Measurements from ENCODE around the gene TRIM4.

Gene TRIM4

GRCh38 chr7:99860281-99861127 lies 58.8 kb downstream of the TRIM4 start:
- TF ChIP-seq CTCF (IDR thresholded peaks at IDR 0.05; ENCODE audit: low read depth, low read length, missing control alignments), result no peak
- no peak for DNase-seq (ENCODE audit: low read depth)
- no peak overlapping the region for H3K4me3 ChIP-seq (ENCODE audit: low read depth, low read length)

GRCh38 chr7:99855236-99855635 lies 64.1 kb downstream of the TRIM4 start:
- no peak for TF ChIP-seq CTCF (IDR thresholded peaks at IDR 0.05; ENCODE audit: low read depth, low read length, missing control alignments)
- no peak overlapping the region for H3K4me3 ChIP-seq (ENCODE audit: low read depth, low read length)
- DNase-seq (ENCODE audit: low read depth), result no peak

GRCh38 chr7:99848420-99849216 lies 70.7 kb downstream of the TRIM4 start:
- DNase-seq (ENCODE audit: low read depth), result no peak
- no peak for TF ChIP-seq CTCF (IDR thresholded peaks at IDR 0.05; ENCODE audit: low read depth, low read length, missing control alignments)
- H3K4me3 ChIP-seq (ENCODE audit: low read depth, low read length), result no peak overlapping the region

DNA sequence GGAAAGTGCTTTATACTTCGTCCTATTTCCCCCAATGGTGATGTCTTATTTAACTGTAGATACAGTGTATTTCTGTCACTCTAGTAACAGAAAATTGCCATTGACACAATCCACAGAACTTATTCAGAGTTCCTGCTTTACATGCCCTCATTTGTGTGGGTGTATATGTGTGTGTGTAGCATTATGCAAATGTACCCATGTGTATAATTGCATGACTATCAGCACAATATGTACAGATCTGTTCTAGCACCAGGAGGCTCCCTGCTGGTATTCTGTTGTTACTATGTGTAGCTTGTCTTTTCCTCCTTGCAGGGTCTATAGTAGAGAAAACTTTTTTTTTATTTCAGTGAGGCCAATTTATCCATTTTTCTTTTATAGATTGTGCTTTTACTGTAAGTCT lies 75.0 kb downstream of the TRIM4 start:
- DNase-seq (ENCODE audit: low read depth), result no peak
- TF ChIP-seq CTCF (IDR thresholded peaks at IDR 0.05; ENCODE audit: low read depth, low read length, missing control alignments), result no peak
- H3K4me3 ChIP-seq (ENCODE audit: low read depth, low read length), result no peak overlapping the region

DNA sequence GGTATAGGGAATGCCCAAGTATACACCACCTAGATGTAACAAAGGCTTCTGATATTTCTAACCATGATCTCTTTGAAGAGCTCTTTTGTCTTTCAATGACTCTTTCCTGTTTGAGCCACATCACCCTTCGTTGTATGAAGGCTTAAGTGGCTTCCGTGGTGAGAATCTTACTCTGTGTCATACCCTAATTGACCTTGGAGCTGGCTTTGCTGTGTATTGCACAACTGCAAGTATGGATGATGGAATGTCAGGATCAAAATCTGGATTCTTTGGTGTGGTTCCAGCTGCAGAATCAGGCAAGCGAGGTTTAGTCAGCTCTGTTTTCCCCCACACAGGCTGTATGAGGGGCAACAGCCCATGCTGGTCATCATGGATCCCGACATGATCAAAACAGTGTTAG lies 75.5 kb downstream of the TRIM4 start:
- H3K4me3 ChIP-seq (ENCODE audit: low read depth, low read length), result no peak overlapping the region
- no peak for TF ChIP-seq CTCF (IDR thresholded peaks at IDR 0.05; ENCODE audit: low read depth, low read length, missing control alignments)
- no peak for DNase-seq (ENCODE audit: low read depth)

DNA sequence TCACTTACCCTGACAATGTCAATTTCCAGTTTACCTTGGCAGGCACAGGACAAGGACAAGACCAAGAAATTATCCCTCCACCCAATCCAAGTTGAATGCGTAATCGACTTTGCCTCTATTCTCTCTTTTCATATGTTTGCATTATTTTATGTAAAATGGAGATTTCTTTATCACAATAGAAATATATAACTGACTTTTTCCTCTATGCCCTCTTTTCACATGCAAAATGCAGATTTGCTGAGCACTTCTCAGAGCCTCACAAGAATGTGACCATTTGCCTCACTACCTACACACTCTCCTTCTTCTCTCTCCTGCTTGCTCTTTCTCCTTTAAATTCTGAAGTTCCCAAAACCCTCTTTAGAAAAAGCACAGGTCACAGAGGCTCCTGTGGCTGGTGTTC lies 76.4 kb downstream of the TRIM4 start:
- H3K4me3 ChIP-seq (ENCODE audit: low read depth, low read length), result no peak overlapping the region
- no peak for DNase-seq (ENCODE audit: low read depth)
- no peak for TF ChIP-seq CTCF (IDR thresholded peaks at IDR 0.05; ENCODE audit: low read depth, low read length, missing control alignments)

Measured in GM12864 (cell line).